Measurements from ENCODE around the gene ATF7.
"Not testable (repeated sequence)": the region's sequence is repeated elsewhere in the genome, so short reads cannot be mapped to it uniquely, and the experiment has no call there.

The ATF7 gene

GRCh38 chr12:53602176-53602864 is 23.9 kb downstream of the ATF7 start:
- no peak overlapping the region for H3K4me2 ChIP-seq (ENCODE audit: low read length)
- H4K20me1 ChIP-seq (ENCODE audit: insufficient read depth, low read length), result no peaks in the 10 kb centered on the region
- H3K9ac ChIP-seq (ENCODE audit: low read length), result no peak overlapping the region
- H2AFZ ChIP-seq (ENCODE audit: low read depth, low read length), result no peak overlapping the region
- H3K79me2 ChIP-seq (ENCODE audit: low read length), result no peaks in the 10 kb centered on the region
- TF ChIP-seq EZH2phosphoT487 (IDR thresholded peaks at IDR 0.05; ENCODE audit: low read depth), result no peak
- TF ChIP-seq CTCF (IDR thresholded peaks at IDR 0.05; ENCODE audit: low read depth, low read length), result no peak
- peaks cover 5% of the 10 kb centered on the region for H3K36me3 ChIP-seq (replicated peaks; ENCODE audit: low read depth, low read length)
- H3K4me3 ChIP-seq (ENCODE audit: low read length), result no peak overlapping the region
- no peak overlapping the region for H3K27ac ChIP-seq (ENCODE audit: low read length)
- H3K4me1 ChIP-seq (ENCODE audit: low read length), result no peaks in the 10 kb centered on the region
- H3K27me3 ChIP-seq (ENCODE audit: low read depth, low read length), result no peaks in the 10 kb centered on the region
- H3K9me3 ChIP-seq (ENCODE audit: insufficient read depth, low read length), result no peaks in the 10 kb centered on the region

- Histone ChIP-seq H3K9ac (ENCODE audit: low read length) (no peak overlapping the region), H4K20me1 (ENCODE audit: insufficient read depth, low read length) (no peaks in the 10 kb centered on the region), H3K4me2 (ENCODE audit: low read length) (no peak overlapping the region), H3K4me3 (ENCODE audit: low read length) (no peak overlapping the region), H3K36me3 (replicated peaks; ENCODE audit: low read depth, low read length) (peaks cover 5% of the 10 kb centered on the region), H3K79me2 (ENCODE audit: low read length) (no peaks in the 10 kb centered on the region), H3K27me3 (ENCODE audit: low read depth, low read length) (no peaks in the 10 kb centered on the region), H3K4me1 (ENCODE audit: low read length) (no peaks in the 10 kb centered on the region), H3K27ac (ENCODE audit: low read length) (no peak overlapping the region), H3K9me3 (ENCODE audit: insufficient read depth, low read length) (no peaks in the 10 kb centered on the region), H2AFZ (ENCODE audit: low read depth, low read length) (no peak overlapping the region)
- TF ChIP-seq EZH2phosphoT487 (IDR thresholded peaks at IDR 0.05; ENCODE audit: low read depth) (no peak), CTCF (IDR thresholded peaks at IDR 0.05; ENCODE audit: low read depth, low read length) (no peak)
These were observed 24.8 kb downstream of the ATF7 start for GRCh38 chr12:53601296-53601847.

- no peak overlapping the region for H3K27ac ChIP-seq (ENCODE audit: low read length)
- no peaks in the 10 kb centered on the region for H3K9me3 ChIP-seq (ENCODE audit: insufficient read depth, low read length)
- peaks cover 5% of the 10 kb centered on the region for H3K36me3 ChIP-seq (replicated peaks; ENCODE audit: low read depth, low read length)
- no peak overlapping the region for H3K9ac ChIP-seq (ENCODE audit: low read length)
- H3K4me3 ChIP-seq (ENCODE audit: low read length), result no peak overlapping the region
- H3K4me2 ChIP-seq (ENCODE audit: low read length), result no peak overlapping the region
- TF ChIP-seq EZH2phosphoT487 (IDR thresholded peaks at IDR 0.05; ENCODE audit: low read depth), result no peak
- no peak for TF ChIP-seq CTCF (IDR thresholded peaks at IDR 0.05; ENCODE audit: low read depth, low read length)
- no peaks in the 10 kb centered on the region for H3K79me2 ChIP-seq (ENCODE audit: low read length)
- no peaks in the 10 kb centered on the region for H3K27me3 ChIP-seq (ENCODE audit: low read depth, low read length)
- no peaks in the 10 kb centered on the region for H4K20me1 ChIP-seq (ENCODE audit: insufficient read depth, low read length)
- no peaks in the 10 kb centered on the region for H3K4me1 ChIP-seq (ENCODE audit: low read length)
- H2AFZ ChIP-seq (ENCODE audit: low read depth, low read length), result no peak overlapping the region
These were observed 25.5 kb downstream of the ATF7 start for GRCh38 chr12:53600490-53601295.

DNA sequence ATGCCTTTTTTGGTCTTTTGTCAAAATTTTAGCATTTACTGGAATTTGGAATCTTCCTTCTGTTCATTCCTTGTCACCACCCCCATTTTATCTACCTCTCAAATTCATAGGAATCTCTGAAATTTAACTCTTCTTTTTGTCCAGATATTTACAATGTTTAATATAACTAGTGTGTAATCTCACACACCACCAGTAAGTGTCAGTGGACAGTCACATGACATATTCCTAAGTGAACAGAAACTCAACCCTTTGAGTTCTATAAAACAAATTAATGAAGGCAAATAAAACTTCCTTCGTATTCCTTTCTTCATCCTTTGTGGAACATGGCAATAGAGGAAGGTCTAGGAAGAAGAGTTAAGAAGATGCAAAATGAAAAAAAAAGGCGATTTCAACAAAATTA is 26.6 kb downstream of the ATF7 start:
- Histone ChIP-seq H3K36me3 (replicated peaks; ENCODE audit: low read depth, low read length) (peaks cover 5% of the 10 kb centered on the region), H3K79me2 (ENCODE audit: low read length) (no peaks in the 10 kb centered on the region), H3K4me1 (ENCODE audit: low read length) (no peaks in the 10 kb centered on the region), H3K4me2 (ENCODE audit: low read length) (no peak overlapping the region), H3K27ac (ENCODE audit: low read length) (no peak overlapping the region), H3K9me3 (ENCODE audit: insufficient read depth, low read length) (no peaks in the 10 kb centered on the region), H2AFZ (ENCODE audit: low read depth, low read length) (no peak overlapping the region), H3K4me3 (ENCODE audit: low read length) (no peak overlapping the region), H3K9ac (ENCODE audit: low read length) (no peak overlapping the region), H4K20me1 (ENCODE audit: insufficient read depth, low read length) (no peaks in the 10 kb centered on the region), H3K27me3 (ENCODE audit: low read depth, low read length) (no peaks in the 10 kb centered on the region)
- TF ChIP-seq CTCF (IDR thresholded peaks at IDR 0.05; ENCODE audit: low read depth, low read length) (no peak; the same call in 1 of the 2 replicates), EZH2phosphoT487 (IDR thresholded peaks at IDR 0.05; ENCODE audit: low read depth) (no peak)

GRCh38 chr12:53598971-53599370 is 27.2 kb downstream of the ATF7 start:
- H4K20me1 ChIP-seq (ENCODE audit: insufficient read depth, low read length); H3K4me3 ChIP-seq (ENCODE audit: low read length); H3K79me2 ChIP-seq (ENCODE audit: low read length): not testable (repeated sequence)

More at GRCh38 chr12:53598971-53599370, 27.2 kb downstream of the ATF7 start:
- H2AFZ ChIP-seq (ENCODE audit: low read depth, low read length); H3K4me1 ChIP-seq (ENCODE audit: low read length); H3K27me3 ChIP-seq (ENCODE audit: low read depth, low read length); H3K4me2 ChIP-seq (ENCODE audit: low read length); H3K9me3 ChIP-seq (ENCODE audit: insufficient read depth, low read length); H3K9ac ChIP-seq (ENCODE audit: low read length); H3K27ac ChIP-seq (ENCODE audit: low read length); H3K36me3 ChIP-seq (replicated peaks; ENCODE audit: low read depth, low read length): not testable (repeated sequence)

Data from OCI-LY3 (cell line).